ENCODE results near the gene CEBPA. TPM values are rescaled to one million over a fixed set of nuclear protein-coding genes. Genes with fewer than 3 reads are reported as not detected.

The CEBPA gene
- total and polyA plus RNA-seq, 4 experiments from 2014 or later: 0.20 to 2.4 (median 1.6) TPM

GRCh38 chr19:33284756-33285155 is 17.6 kb downstream of the CEBPA start:
- ChIA-PET POLR2A (ENCODE audit: partially characterized antibody) (no interaction called here), CTCF (ENCODE audit: partially characterized antibody) (interaction anchor here (0.9 to 1.3 kb wide), 2 partner anchors 10 to 50 kb away, joined by 3 read pairs; no protein-coding TSS in a partner anchor)
- Histone ChIP-seq H3K4me1 (ENCODE audit: insufficient read depth, low read length) (peaks cover 22% of the 10 kb centered on the region), H3K36me3 (ENCODE audit: insufficient read depth, low read length) (no peaks in the 10 kb centered on the region), H3K4me3 (ENCODE audit: low read length in 2 of 2) (no peak overlapping the region), H3K27me3 (ENCODE audit: insufficient read depth, low read length) (no peaks in the 10 kb centered on the region), H3K27ac (ENCODE audit: low read depth, low read length) (no peak overlapping the region), H3K9me3 (ENCODE audit: control insufficient read depth in 1 of 2, low read length in 2 of 2) (peaks cover 0 to 6% of the 10 kb centered on the region in 2 donors)
- H3K4me3 Mint-ChIP-seq: no peak overlapping the region
- DNase-seq: no peak
- H3K4me1 Mint-ChIP-seq: peaks cover 7 to 28% (median 19%) of the 10 kb centered on the region in 4 donors
- peaks cover 0 to 8% of the 10 kb centered on the region in 2 donors for H3K36me3 Mint-ChIP-seq
- peaks cover 2 to 31% (median 17%) of the 10 kb centered on the region in 8 donors for H3K9me3 Mint-ChIP-seq
- no peaks in the 10 kb centered on the region for H3K27me3 Mint-ChIP-seq
- H3K27ac Mint-ChIP-seq: no peak overlapping the region
- intact Hi-C loops (cut with micrococcal nuclease): no loop called here

- no peak overlapping the region for H3K27ac Mint-ChIP-seq
- ChIA-PET POLR2A (ENCODE audit: partially characterized antibody) (no interaction called here), CTCF (ENCODE audit: partially characterized antibody) (interaction anchor here (0.9 kb wide), 1 partner anchor 9 kb away, joined by 3 read pairs; no protein-coding TSS in a partner anchor)
- no peak overlapping the region for H3K27ac ChIP-seq (ENCODE audit: low read depth, low read length)
- H3K4me3 ChIP-seq (ENCODE audit: low read length in 2 of 2): no peak overlapping the region
- peaks cover 2 to 25% (median 15%) of the 10 kb centered on the region in 8 donors for H3K9me3 Mint-ChIP-seq
- H3K9me3 ChIP-seq (ENCODE audit: control insufficient read depth in 1 of 2, low read length in 2 of 2): peaks cover 0 to 6% of the 10 kb centered on the region in 2 donors
- H3K36me3 Mint-ChIP-seq: peaks cover 0 to 7% of the 10 kb centered on the region in 2 donors
- no peaks in the 10 kb centered on the region for H3K36me3 ChIP-seq (ENCODE audit: insufficient read depth, low read length)
- H3K4me1 ChIP-seq (ENCODE audit: insufficient read depth, low read length): peaks cover 24% of the 10 kb centered on the region
- no peaks in the 10 kb centered on the region for H3K27me3 Mint-ChIP-seq
- intact Hi-C loops (cut with micrococcal nuclease): no loop called here
- H3K4me3 Mint-ChIP-seq: no peak overlapping the region
- DNase-seq: no peak
- no peaks in the 10 kb centered on the region for H3K27me3 ChIP-seq (ENCODE audit: insufficient read depth, low read length)
- peaks cover 7 to 28% (median 19%) of the 10 kb centered on the region in 4 donors for H3K4me1 Mint-ChIP-seq
These were observed 18.1 kb downstream of the CEBPA start for GRCh38 chr19:33284146-33284643.

- H3K9me3 Mint-ChIP-seq: peaks cover 0 to 19% (median 9%) of the 10 kb centered on the region in 8 donors
- Histone ChIP-seq H3K4me3 (ENCODE audit: low read length in 2 of 2) (no peak overlapping the region), H3K27me3 (ENCODE audit: insufficient read depth, low read length) (no peaks in the 10 kb centered on the region), H3K9me3 (ENCODE audit: control insufficient read depth in 1 of 2, low read length in 2 of 2) (peaks cover 0 to 3% of the 10 kb centered on the region in 2 donors), H3K27ac (ENCODE audit: low read depth, low read length) (no peak overlapping the region), H3K36me3 (ENCODE audit: insufficient read depth, low read length) (no peaks in the 10 kb centered on the region), H3K4me1 (ENCODE audit: insufficient read depth, low read length) (peaks cover 24% of the 10 kb centered on the region)
- no peak overlapping the region for H3K4me3 Mint-ChIP-seq
- H3K4me1 Mint-ChIP-seq: peaks cover 7 to 28% (median 19%) of the 10 kb centered on the region in 4 donors
- DNase-seq: no peak
- intact Hi-C loops (cut with micrococcal nuclease): no loop called here
- ChIA-PET POLR2A (ENCODE audit: partially characterized antibody) (no interaction called here), CTCF (ENCODE audit: partially characterized antibody) (no interaction called here)
- no peaks in the 10 kb centered on the region for H3K27me3 Mint-ChIP-seq
- H3K36me3 Mint-ChIP-seq: peaks cover 0 to under 1% of the 10 kb centered on the region in 2 donors
- no peak overlapping the region for H3K27ac Mint-ChIP-seq
These were observed 18.7 kb downstream of the CEBPA start for GRCh38 chr19:33283589-33283988.

GRCh38 chr19:33282036-33282671 is 20.2 kb downstream of the CEBPA start:
- no peaks in the 10 kb centered on the region for H3K36me3 Mint-ChIP-seq
- CTCF ChIA-PET (ENCODE audit: partially characterized antibody): no interaction called here
- intact Hi-C loops (cut with micrococcal nuclease): no loop called here
- no peaks in the 10 kb centered on the region for H3K27me3 Mint-ChIP-seq
- H3K4me3 Mint-ChIP-seq: no peak overlapping the region
- Histone ChIP-seq H3K4me1 (ENCODE audit: insufficient read depth, low read length) (peaks cover 20% of the 10 kb centered on the region), H3K27me3 (ENCODE audit: insufficient read depth, low read length) (no peaks in the 10 kb centered on the region), H3K9me3 (ENCODE audit: control insufficient read depth in 1 of 2, low read length in 2 of 2) (no peaks in the 10 kb centered on the region), H3K4me3 (ENCODE audit: low read length in 2 of 2) (no peak overlapping the region), H3K27ac (ENCODE audit: low read depth, low read length) (no peak overlapping the region), H3K36me3 (ENCODE audit: insufficient read depth, low read length) (no peaks in the 10 kb centered on the region)
- peaks cover 7 to 21% (median 16%) of the 10 kb centered on the region in 4 donors for H3K4me1 Mint-ChIP-seq
- no peak overlapping the region for H3K27ac Mint-ChIP-seq
- H3K9me3 Mint-ChIP-seq: peaks cover 0 to 8% (median 0%) of the 10 kb centered on the region in 8 donors
- DNase-seq: no peak
- POLR2A ChIA-PET (ENCODE audit: partially characterized antibody): no interaction called here

- Histone ChIP-seq H3K27me3 (ENCODE audit: insufficient read depth, low read length) (no peaks in the 10 kb centered on the region), H3K4me1 (ENCODE audit: insufficient read depth, low read length) (peaks cover 13% of the 10 kb centered on the region), H3K9me3 (ENCODE audit: control insufficient read depth in 1 of 2, low read length in 2 of 2) (no peaks in the 10 kb centered on the region), H3K36me3 (ENCODE audit: insufficient read depth, low read length) (no peaks in the 10 kb centered on the region), H3K4me3 (ENCODE audit: low read length in 2 of 2) (no peak overlapping the region), H3K27ac (ENCODE audit: low read depth, low read length) (no peak overlapping the region)
- Mint-ChIP-seq H3K4me1 (peaks cover 4 to 14% (median 10%) of the 10 kb centered on the region in 4 donors), H3K27ac (no peak overlapping the region), H3K36me3 (no peaks in the 10 kb centered on the region), H3K27me3 (no peaks in the 10 kb centered on the region), H3K4me3 (no peak overlapping the region), H3K9me3 (peaks cover 0 to 4% (median 0%) of the 10 kb centered on the region in 8 donors)
- intact Hi-C loops (cut with micrococcal nuclease): no loop called here
- no peak for DNase-seq
- ChIA-PET POLR2A (ENCODE audit: partially characterized antibody) (no interaction called here), CTCF (ENCODE audit: partially characterized antibody) (no interaction called here)
These were observed 20.9 kb downstream of the CEBPA start for GRCh38 chr19:33281296-33281926.

GRCh38 chr19:33280351-33280921 is 21.9 kb downstream of the CEBPA start:
- ChIA-PET POLR2A (ENCODE audit: partially characterized antibody) (no interaction called here), CTCF (ENCODE audit: partially characterized antibody) (no interaction called here)
- H3K4me3 ChIP-seq (ENCODE audit: low read length in 2 of 2): no peak overlapping the region
- Mint-ChIP-seq H3K27me3 (no peaks in the 10 kb centered on the region), H3K4me1 (peaks cover 4 to 12% (median 9%) of the 10 kb centered on the region in 4 donors), H3K9me3 (peaks cover 0 to 2% (median 0%) of the 10 kb centered on the region in 8 donors), H3K27ac (peak overlapping the region in 3 of 7 donors; percentile 0 to 69 (median 63)), H3K36me3 (no peaks in the 10 kb centered on the region), H3K4me3 (no peak overlapping the region)
- no peaks in the 10 kb centered on the region for H3K36me3 ChIP-seq (ENCODE audit: insufficient read depth, low read length)
- no peaks in the 10 kb centered on the region for H3K27me3 ChIP-seq (ENCODE audit: insufficient read depth, low read length)
- intact Hi-C loops (cut with micrococcal nuclease): no loop called here
- no peak for DNase-seq
- peaks cover 12% of the 10 kb centered on the region for H3K4me1 ChIP-seq (ENCODE audit: insufficient read depth, low read length)
- no peak overlapping the region for H3K27ac ChIP-seq (ENCODE audit: low read depth, low read length)
- no peaks in the 10 kb centered on the region for H3K9me3 ChIP-seq (ENCODE audit: control insufficient read depth in 1 of 2, low read length in 2 of 2)
